GM10248 (cell line): Measurements from ENCODE around the gene SNX32.

Source experiments
- CTCF ChIA-PET: fragments of 300-600 bp; sonication (Branson Sonifier 250); formaldehyde crosslinking; extraction: SDS; loops from one replicate; lab custom pipeline; 2021; ENCODE audit warnings: antibody characterized with exemption; lab: Yijun Ruan, JAX
- POLR2A ChIA-PET: fragments of 350-650 bp; sonication (Branson Sonifier 250); formaldehyde crosslinking; extraction: SDS; loops from one replicate; lab custom pipeline; 2020; ENCODE audit warnings: antibody characterized with exemption; lab: Yijun Ruan, JAX
- DNase-seq: peaks from one replicate; pipeline ENCODE4 v3.0.0; 2012; ENCODE audit errors: extremely low spot score
- TF ChIP-seq, protein P1 (sequence below): IDR thresholded peaks from 2 replicates; pipeline ENCODE4 v1.5.1; 2012; ENCODE audit warnings: mild to moderate bottlenecking, low read depth; ENCODE audit errors: extremely low read depth, missing control alignments, control extremely low read depth

SNX32 gene

DNA sequence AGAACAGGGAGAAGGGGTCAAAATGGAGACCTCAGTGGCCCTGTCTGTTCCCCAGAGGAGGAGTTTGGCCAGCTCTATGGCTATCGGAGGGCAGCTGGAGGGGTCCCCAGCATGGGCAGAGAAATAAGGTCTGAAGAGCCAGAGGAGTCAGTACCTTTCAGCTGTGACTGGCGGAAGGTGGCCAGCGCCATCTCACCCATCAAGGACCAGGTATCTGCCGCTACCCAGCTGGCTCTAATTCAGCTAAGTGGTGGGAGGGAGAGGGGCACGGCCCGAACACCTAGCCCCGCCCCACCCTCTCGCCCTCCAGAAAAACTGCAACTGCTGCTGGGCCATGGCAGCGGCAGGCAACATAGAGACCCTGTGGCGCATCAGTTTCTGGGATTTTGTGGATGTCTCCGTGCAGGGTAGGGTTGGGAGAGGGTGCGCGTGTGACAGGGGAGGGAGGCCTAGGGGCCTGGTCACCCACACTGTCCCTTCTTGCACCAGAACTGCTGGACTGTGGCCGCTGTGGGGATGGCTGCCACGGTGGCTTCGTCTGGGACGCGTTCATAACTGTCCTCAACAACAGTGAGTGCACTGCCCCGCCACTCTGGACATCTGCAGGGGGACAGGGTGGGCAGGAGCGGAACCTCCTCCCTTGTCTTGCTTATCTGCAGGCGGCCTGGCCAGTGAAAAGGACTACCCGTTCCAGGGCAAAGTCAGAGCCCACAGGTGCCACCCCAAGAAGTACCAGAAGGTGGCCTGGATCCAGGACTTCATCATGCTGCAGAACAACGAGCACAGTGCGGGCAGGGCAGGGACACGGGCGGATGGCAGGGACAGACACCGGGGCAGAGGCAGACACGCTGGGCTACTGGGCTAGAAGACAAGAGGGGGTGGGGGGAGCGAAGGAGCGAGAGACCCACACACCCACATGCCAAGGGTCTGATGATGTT is 48.6 kb downstream of the SNX32 start:
- CTCF ChIA-PET = interaction anchor here (1.0 to 19.3 kb wide), 5 partner anchors 10 to 107 kb away, joined by 4 to 535 read pairs (median 199); partner anchors contain the start of genes CCDC85B, CFL1, EFEMP2 and FIBP
- TF ChIP-seq, protein P1, sequence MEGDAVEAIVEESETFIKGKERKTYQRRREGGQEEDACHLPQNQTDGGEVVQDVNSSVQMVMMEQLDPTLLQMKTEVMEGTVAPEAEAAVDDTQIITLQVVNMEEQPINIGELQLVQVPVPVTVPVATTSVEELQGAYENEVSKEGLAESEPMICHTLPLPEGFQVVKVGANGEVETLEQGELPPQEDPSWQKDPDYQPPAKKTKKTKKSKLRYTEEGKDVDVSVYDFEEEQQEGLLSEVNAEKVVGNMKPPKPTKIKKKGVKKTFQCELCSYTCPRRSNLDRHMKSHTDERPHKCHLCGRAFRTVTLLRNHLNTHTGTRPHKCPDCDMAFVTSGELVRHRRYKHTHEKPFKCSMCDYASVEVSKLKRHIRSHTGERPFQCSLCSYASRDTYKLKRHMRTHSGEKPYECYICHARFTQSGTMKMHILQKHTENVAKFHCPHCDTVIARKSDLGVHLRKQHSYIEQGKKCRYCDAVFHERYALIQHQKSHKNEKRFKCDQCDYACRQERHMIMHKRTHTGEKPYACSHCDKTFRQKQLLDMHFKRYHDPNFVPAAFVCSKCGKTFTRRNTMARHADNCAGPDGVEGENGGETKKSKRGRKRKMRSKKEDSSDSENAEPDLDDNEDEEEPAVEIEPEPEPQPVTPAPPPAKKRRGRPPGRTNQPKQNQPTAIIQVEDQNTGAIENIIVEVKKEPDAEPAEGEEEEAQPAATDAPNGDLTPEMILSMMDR = no peak
- no peak for DNase-seq
- POLR2A ChIA-PET = interaction anchor here (1.0 kb wide), 1 partner anchor 23 kb away, joined by 4 read pairs; the partner anchor contains the start of gene MUS81

DNA sequence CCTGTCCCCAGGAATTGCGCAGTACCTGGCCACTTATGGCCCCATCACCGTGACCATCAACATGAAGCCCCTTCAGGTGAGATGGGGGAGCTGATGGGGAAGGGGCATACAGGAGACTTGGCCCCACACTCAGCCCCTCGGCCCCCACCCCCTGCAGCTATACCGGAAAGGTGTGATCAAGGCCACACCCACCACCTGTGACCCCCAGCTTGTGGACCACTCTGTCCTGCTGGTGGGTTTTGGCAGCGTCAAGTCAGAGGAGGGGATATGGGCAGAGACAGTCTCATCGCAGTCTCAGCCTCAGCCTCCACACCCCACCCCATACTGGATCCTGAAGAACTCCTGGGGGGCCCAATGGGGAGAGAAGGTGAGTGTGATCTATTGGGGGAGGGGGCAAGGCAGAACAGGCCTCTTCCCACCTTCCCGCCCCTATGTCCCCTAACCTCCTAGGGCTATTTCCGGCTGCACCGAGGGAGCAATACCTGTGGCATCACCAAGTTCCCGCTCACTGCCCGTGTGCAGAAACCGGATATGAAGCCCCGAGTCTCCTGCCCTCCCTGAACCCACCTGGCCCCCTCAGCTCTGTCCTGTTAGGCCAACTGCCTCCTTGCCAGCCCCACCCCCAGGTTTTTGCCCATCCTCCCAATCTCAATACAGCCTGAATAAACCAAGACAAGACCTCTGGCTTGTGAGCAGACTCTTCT is 49.4 kb downstream of the SNX32 start:
- ChIA-PET CTCF (interaction anchor here (1.1 to 19.3 kb wide), 16 partner anchors 7 to 230 kb away, joined by 3 to 535 read pairs (median 12); partner anchors contain the start of genes CCDC85B, CFL1, EFEMP2 and FIBP), POLR2A (interaction anchor here (1.5 kb wide), 1 partner anchor 17 kb away, joined by 5 read pairs; no protein-coding TSS in a partner anchor)
- no peak for DNase-seq
- TF ChIP-seq, protein P1 = no peak

DNA sequence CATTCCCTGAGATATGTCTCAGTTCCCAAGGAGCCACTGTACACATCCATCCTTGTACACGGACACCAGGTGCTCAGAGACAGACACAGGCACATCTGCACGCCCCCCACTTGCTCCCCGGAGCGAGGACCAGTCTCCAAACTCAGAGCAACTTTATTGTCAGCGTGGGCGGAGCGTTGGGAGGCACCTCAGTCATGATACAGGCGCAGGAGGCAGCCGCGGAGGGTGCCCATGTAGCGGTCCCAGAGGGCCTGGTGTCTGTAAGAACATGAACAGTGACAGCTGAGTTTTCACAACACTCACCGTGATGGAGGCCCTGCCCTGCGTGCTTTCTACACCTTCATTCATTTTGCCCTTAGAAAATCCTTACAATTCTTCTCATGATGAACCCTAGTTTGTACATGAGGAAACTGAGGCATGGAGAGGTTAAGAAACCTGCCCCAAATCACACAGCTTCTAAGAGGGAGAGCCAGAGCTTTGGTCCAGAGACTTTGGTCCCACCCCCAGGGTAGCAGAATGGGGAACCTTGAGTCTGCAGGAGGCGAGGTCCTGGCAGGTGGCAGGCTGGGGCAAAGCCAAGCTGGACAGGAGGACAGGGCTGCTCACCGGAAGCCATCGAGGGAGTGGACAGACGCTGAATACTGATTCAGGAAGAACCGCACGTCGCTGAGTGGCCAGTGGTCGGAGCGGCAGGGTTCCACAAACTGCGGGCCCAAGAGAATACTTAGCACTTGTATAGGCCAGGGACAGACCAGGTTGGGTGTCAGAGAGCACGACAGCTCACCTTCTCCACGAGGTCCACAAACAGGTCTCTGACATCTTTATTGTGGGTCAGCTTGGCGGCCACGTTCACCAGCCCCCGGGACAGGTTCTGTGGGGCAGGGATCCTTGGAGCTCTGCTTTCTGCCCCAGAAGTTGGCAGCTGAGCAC is 50.3 kb downstream of the SNX32 start:
- ChIA-PET POLR2A (interaction anchor here (0.5 to 1.5 kb wide), 4 partner anchors 9 to 40 kb away, joined by 3 to 6 read pairs (median 5); no protein-coding TSS in a partner anchor), CTCF (interaction anchor here (0.7 to 19.3 kb wide), 58 partner anchors 8 to 271 kb away, joined by 3 to 535 read pairs (median 5); partner anchors contain the start of genes BANF1, CATSPER1, CCDC85B and CFL1)
- no peak for DNase-seq
- TF ChIP-seq, protein P1 = no peak

DNA sequence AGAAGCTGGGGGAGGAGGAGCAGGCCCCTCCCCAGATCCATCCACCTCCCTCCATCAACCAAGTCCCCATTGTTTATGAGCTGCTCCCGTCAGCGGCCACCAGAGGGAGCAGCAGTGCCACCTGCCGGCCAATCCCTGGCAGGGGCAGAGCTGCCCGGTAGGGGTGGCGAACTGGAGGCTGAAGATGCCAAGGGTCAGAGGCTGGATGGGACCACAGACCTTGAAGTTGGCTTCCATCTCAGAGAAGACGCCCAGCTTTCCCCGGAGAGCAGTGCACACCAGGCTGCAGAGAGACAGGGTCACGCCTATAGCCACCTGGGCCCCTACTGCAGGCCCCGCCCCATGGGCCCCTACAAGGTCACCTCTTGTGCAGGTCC is 50.9 kb downstream of the SNX32 start:
- CTCF ChIA-PET = interaction anchor here (0.7 to 19.3 kb wide), 60 partner anchors 2 to 589 kb away, joined by 3 to 535 read pairs (median 5); partner anchors contain the start of genes BANF1, CATSPER1, CCDC85B and CFL1

DNA sequence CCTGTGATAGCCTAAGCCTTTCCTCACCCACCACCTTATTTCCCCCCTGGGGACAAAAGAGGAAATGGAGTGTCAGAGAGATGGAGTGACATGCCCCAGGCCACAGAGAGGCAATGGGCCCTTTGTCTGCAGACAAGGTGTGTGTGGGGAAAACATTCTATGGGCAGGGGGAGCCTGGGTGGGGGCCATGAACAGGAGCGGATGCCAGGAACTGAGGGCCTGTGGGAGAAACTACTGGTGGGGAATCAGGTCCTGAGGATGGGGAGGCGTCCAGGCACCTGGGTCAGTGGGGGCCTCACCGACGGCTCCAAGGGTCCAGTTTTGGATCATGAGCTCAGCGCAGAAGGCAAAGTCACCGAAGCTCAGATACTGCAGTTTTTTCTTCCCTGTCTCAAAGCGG is 51.5 kb downstream of the SNX32 start:
- DNase-seq = no peak
- POLR2A ChIA-PET = interaction anchor here (0.6 to 1.1 kb wide), 3 partner anchors 8 to 116 kb away, joined by 3 to 5 read pairs (median 3); no protein-coding TSS in a partner anchor
- CTCF ChIA-PET = interaction anchor here (0.9 to 19.3 kb wide), 48 partner anchors 3 to 590 kb away, joined by 3 to 535 read pairs (median 6); partner anchors contain the start of genes BANF1, CATSPER1, CCDC85B and CFL1
- TF ChIP-seq, protein P1 = no peak

More for the DNA sequence above, 50.9 kb downstream of the SNX32 start:
- POLR2A ChIA-PET = interaction anchor here (0.6 to 1.5 kb wide), 4 partner anchors 9 to 116 kb away, joined by 3 to 5 read pairs (median 4); no protein-coding TSS in a partner anchor
- peak; percentile 88 for DNase-seq
- TF ChIP-seq, protein P1 = peak; percentile 100
